Activated B cell treated with CpG ODN at 0.5 μM for 24 hours (primary cell): ENCODE data around the gene GSG1L. TPM values are rescaled to one million over a fixed set of nuclear protein-coding genes. Genes with fewer than 3 reads are reported as not detected.

Experiments used
- ATAC-seq: fragments of 200-7000 bp; cut with Tn5 transposase; one replicate; pipeline ENCODE4 v1.10.0; 2021; ENCODE audit warnings: low read depth, mild to moderate bottlenecking, moderate library complexity
- CTCF ChIA-PET: fragments of 350-600 bp; sonication (Branson Sonifier 250); formaldehyde crosslinking; loops from one replicate; lab custom pipeline; 2021; ENCODE audit warnings: antibody characterized with exemption; lab: Charles Lee
- POLR2A ChIA-PET: fragments of 350-600 bp; sonication (Branson Sonifier 250); formaldehyde crosslinking; loops from one replicate; lab custom pipeline; 2021; ENCODE audit warnings: antibody characterized with exemption; lab: Charles Lee
- DNase-seq: peaks from one replicate; pipeline ENCODE4 v3.0.0; 2022
- H3K27ac Mint-ChIP-seq: one replicate; pipeline ENCODE4 v1.8.0; 2020; ENCODE audit warnings: mixed read lengths
- H3K27me3 Mint-ChIP-seq: one replicate; pipeline ENCODE4 v1.8.0; 2021; ENCODE audit warnings: mixed read lengths
- H3K36me3 Mint-ChIP-seq: one replicate; pipeline ENCODE4 v1.8.0; 2021; ENCODE audit warnings: low read depth, mixed read lengths
- H3K4me1 Mint-ChIP-seq: one replicate; pipeline ENCODE4 v1.8.0; 2021; ENCODE audit warnings: mixed read lengths
- H3K4me3 Mint-ChIP-seq: one replicate; pipeline ENCODE4 v1.8.0; 2020; ENCODE audit warnings: mild to moderate bottlenecking, mixed read lengths
- H3K9me3 Mint-ChIP-seq: one replicate; pipeline ENCODE4 v1.8.0; 2020; ENCODE audit warnings: mixed read lengths
- intact Hi-C: fragments of 100-400 bp; cut with micrococcal nuclease; formaldehyde crosslinking; loops from one replicate; pipeline ENCODE4 v1.15.1; 2024
- total RNA-seq: library from RNA; stranded (reverse); gene quantifications from 2 replicates; pipeline ENCODE4 v1.2.3, GENCODE V29; 2022
- TF ChIP-seq, protein P1 (sequence below): fragments of 200-600 bp; IDR thresholded peaks from one replicate; pipeline ENCODE4 v1.8.0; 2022; ENCODE audit warnings: antibody characterized with exemption, mild to moderate bottlenecking

GSG1L gene
- total RNA-seq, 1 donor from 2014 or later, result not detected

DNA sequence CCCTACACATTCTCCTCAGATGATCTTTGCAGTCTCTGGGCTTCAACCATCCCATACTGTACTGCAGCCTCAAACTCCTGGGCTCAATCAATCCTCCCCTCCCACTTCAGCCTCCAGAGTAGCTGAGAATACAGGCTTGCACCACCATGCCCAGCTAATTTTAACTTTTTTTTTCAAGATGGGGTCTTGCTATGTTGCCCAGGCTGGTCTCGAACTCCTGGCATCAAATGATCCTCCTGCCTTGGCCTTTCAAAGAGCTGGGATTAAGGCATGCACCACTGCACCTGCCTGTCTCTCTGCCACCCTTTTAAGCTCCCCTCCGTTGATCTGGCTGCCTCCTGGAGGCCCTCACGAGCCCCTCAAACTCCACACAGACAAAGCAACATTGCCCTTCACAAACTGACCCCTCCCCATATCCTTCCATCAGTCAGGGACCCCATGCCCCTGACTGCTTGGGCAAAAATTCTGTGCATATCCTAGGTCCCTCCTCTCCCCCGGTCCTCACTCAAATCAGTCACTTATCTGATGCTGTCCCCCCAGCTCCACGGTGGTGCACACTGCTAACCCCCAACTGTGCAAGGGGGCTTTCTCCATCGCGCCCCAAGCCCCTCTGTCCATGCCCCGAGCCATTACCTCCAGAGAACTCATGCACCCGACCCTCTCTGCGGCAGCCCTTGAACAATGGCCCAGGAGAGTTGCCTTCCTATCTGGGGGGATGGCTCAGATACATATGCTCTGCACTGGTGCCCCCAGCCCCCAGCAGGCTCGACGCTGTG is 260.7 kb downstream of the GSG1L start:
- intact Hi-C loops, result no loop called here
- Mint-ChIP-seq H3K4me3 (no peak overlapping the region), H3K27ac (no peak overlapping the region), H3K4me1 (no peaks in the 10 kb centered on the region), H3K9me3 (no peaks in the 10 kb centered on the region), H3K36me3 (no peaks in the 10 kb centered on the region), H3K27me3 (peaks cover 19% of the 10 kb centered on the region)
- ChIA-PET POLR2A (no interaction called here), CTCF (no interaction called here)
- no peak for DNase-seq
- TF ChIP-seq, protein P1, sequence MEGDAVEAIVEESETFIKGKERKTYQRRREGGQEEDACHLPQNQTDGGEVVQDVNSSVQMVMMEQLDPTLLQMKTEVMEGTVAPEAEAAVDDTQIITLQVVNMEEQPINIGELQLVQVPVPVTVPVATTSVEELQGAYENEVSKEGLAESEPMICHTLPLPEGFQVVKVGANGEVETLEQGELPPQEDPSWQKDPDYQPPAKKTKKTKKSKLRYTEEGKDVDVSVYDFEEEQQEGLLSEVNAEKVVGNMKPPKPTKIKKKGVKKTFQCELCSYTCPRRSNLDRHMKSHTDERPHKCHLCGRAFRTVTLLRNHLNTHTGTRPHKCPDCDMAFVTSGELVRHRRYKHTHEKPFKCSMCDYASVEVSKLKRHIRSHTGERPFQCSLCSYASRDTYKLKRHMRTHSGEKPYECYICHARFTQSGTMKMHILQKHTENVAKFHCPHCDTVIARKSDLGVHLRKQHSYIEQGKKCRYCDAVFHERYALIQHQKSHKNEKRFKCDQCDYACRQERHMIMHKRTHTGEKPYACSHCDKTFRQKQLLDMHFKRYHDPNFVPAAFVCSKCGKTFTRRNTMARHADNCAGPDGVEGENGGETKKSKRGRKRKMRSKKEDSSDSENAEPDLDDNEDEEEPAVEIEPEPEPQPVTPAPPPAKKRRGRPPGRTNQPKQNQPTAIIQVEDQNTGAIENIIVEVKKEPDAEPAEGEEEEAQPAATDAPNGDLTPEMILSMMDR, result no peak
- no peak for ATAC-seq

DNA sequence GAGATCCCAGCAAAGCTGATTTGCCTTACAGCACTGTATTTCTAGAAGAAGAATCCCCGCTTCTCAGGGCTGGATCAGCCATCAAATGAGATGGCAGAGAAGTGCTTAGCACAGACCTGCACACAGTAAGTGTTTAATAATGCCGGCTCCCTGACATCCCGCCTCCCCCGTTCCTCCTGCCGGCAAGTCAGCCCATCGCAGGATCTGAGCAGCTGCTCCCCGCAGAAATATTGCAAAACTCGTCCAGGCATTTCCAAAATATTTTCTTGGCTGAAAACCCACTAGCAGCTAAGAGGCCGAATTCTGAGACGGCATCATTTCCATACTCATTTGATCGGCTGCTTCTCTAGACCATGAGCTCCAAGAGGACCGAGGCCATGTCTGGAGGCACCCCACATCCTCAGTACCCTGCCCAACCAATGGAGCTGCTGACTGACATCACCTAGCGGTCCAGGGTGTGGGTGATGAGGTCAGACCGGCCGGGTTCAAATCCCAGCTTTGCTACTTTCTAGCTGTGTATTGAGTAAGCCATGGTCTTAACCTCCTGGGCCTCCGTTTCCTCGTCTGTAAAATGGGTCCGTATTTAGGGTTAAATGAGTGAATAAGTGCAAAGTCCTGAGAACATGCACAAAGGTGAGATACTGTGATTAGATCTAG is 262.1 kb downstream of the GSG1L start:
- intact Hi-C loops, result no loop called here
- Mint-ChIP-seq H3K9me3 (no peaks in the 10 kb centered on the region), H3K27ac (no peak overlapping the region), H3K4me1 (no peaks in the 10 kb centered on the region), H3K36me3 (no peaks in the 10 kb centered on the region), H3K27me3 (peaks cover 23% of the 10 kb centered on the region), H3K4me3 (no peak overlapping the region)
- no peak for DNase-seq
- ChIA-PET POLR2A (no interaction called here), CTCF (no interaction called here)
- TF ChIP-seq, protein P1, result no peak
- no peak for ATAC-seq

DNA sequence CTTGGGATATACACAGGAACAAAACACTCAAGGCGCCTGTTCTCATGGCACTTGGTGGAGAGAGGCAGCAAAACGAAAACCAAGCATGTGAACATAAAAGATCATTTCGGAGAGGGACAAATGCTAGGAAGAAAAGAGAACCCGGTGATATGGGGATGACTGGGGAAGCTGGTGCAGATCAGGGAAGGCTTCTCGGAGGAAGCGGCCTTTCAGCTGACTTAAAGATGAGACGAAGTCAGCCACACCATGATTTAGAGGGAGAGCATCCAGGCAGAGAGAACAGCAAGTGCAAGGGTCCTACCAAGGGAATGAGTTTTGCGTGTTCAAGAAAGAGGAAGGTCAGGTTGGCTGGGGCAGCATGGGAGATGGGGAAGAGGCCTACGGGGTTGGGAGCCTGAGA is 262.7 kb downstream of the GSG1L start:
- no peak overlapping the region for H3K4me3 Mint-ChIP-seq
- peaks cover 24% of the 10 kb centered on the region for H3K27me3 Mint-ChIP-seq
- POLR2A ChIA-PET, result no interaction called here
- intact Hi-C loops, result no loop called here
- no peaks in the 10 kb centered on the region for H3K9me3 Mint-ChIP-seq
- H3K27ac Mint-ChIP-seq, result no peak overlapping the region
- DNase-seq, result no peak
- no peaks in the 10 kb centered on the region for H3K4me1 Mint-ChIP-seq
- no peak for ATAC-seq
- CTCF ChIA-PET, result no interaction called here
- TF ChIP-seq, protein P1, result no peak
- no peaks in the 10 kb centered on the region for H3K36me3 Mint-ChIP-seq

DNA sequence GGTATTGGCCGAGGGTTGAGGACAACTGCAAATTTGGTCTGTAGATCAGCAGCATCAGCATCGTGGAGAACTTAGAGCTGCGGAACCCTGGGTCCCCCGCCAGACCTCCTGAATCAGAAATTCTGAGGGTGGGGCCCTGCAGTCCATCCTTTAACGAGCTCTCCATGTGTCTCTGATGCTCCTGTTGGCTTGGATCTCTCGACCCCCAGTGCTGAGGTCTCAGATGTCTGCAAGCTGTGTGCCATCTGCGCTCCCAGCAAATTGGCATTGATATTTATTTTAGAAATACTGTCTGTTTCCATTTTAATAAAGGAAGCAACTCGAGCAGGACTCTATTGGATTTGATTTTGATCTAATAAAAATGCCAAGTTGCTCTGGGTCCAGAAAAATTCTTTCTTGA is 263.6 kb downstream of the GSG1L start:
- ATAC-seq (no peak), DNase-seq (no peak)
- no peak overlapping the region for H3K27ac Mint-ChIP-seq
- no peaks in the 10 kb centered on the region for H3K9me3 Mint-ChIP-seq
- TF ChIP-seq, protein P1, result no peak
- H3K36me3 Mint-ChIP-seq, result no peaks in the 10 kb centered on the region
- peaks cover 27% of the 10 kb centered on the region for H3K27me3 Mint-ChIP-seq
- H3K4me1 Mint-ChIP-seq, result no peaks in the 10 kb centered on the region
- ChIA-PET POLR2A (no interaction called here), CTCF (no interaction called here)
- no peak overlapping the region for H3K4me3 Mint-ChIP-seq
- intact Hi-C loops, result no loop called here

DNA sequence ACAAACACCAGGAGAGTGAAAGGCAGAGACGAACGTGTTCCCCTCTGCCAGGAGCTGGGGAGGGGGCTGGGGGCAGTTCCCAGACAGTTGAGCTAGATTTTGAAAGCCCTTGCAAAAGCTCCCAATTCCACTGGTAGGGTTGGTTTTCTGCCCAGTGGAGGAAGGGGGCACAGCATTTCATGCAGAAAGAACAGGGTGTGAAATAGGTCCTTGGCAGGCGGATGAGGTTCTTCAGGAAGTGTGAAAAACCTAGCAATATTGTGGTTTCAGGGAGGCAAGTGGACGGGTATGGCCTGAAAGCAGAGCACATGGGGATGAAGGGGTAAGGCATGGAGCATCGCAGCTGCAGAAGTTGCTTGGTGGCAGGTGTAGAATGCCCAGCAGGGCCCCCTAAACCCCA is 265.3 kb downstream of the GSG1L start:
- TF ChIP-seq, protein P1, result no peak
- H3K4me3 Mint-ChIP-seq, result no peak overlapping the region
- CTCF ChIA-PET, result no interaction called here
- POLR2A ChIA-PET, result no interaction called here
- no peak for ATAC-seq
- no peaks in the 10 kb centered on the region for H3K36me3 Mint-ChIP-seq
- no peak for DNase-seq
- no peaks in the 10 kb centered on the region for H3K9me3 Mint-ChIP-seq
- no peak overlapping the region for H3K27ac Mint-ChIP-seq
- H3K27me3 Mint-ChIP-seq, result peaks cover 16% of the 10 kb centered on the region
- H3K4me1 Mint-ChIP-seq, result no peaks in the 10 kb centered on the region
- intact Hi-C loops, result no loop called here
